ENCODE measurements around the gene H6PD. TPM values are rescaled to one million over a fixed set of nuclear protein-coding genes. Genes with fewer than 3 reads are reported as not detected.

The H6PD gene
- total RNA-seq, 1 donor from 2014 or later, result 37.0 TPM

DNA sequence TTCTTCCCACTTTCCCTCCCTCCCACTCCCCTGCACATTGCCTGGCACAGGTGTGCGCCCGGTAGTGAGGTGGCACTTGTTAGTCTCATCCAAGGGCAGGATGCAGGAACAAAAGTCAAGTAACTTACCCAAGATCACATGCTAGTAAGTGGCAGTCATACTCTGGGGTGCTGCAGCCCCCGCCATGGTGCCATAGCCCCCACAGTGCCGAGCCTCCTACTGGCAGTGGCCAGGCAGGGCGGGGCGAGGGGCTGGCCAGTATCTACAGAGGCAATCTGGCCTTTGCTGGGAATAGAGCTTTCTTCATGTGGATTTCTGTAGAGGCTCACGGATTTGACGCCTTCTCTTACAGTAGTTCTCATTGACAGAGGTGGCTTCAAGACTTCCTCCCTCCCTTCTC lies 26.9 kb downstream of the H6PD start:
- H3K9me3 Mint-ChIP-seq (ENCODE audit: low read depth), result no peaks in the 10 kb centered on the region
- TF ChIP-seq, protein P1, sequence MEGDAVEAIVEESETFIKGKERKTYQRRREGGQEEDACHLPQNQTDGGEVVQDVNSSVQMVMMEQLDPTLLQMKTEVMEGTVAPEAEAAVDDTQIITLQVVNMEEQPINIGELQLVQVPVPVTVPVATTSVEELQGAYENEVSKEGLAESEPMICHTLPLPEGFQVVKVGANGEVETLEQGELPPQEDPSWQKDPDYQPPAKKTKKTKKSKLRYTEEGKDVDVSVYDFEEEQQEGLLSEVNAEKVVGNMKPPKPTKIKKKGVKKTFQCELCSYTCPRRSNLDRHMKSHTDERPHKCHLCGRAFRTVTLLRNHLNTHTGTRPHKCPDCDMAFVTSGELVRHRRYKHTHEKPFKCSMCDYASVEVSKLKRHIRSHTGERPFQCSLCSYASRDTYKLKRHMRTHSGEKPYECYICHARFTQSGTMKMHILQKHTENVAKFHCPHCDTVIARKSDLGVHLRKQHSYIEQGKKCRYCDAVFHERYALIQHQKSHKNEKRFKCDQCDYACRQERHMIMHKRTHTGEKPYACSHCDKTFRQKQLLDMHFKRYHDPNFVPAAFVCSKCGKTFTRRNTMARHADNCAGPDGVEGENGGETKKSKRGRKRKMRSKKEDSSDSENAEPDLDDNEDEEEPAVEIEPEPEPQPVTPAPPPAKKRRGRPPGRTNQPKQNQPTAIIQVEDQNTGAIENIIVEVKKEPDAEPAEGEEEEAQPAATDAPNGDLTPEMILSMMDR (IDR thresholded peaks at IDR 0.05), result no peak
- H3K4me3 Mint-ChIP-seq (ENCODE audit: unreplicated experiment), result no peak overlapping the region
- no peak for DNase-seq (ENCODE audit: low spot score)
- H3K36me3 Mint-ChIP-seq (ENCODE audit: low read depth), result peaks cover 11% of the 10 kb centered on the region
- H3K27ac Mint-ChIP-seq (ENCODE audit: unreplicated experiment), result no peak overlapping the region
- no peaks in the 10 kb centered on the region for H3K27me3 Mint-ChIP-seq (ENCODE audit: low read depth)
- H3K4me1 Mint-ChIP-seq (ENCODE audit: low read depth), result peaks cover 3% of the 10 kb centered on the region

DNA sequence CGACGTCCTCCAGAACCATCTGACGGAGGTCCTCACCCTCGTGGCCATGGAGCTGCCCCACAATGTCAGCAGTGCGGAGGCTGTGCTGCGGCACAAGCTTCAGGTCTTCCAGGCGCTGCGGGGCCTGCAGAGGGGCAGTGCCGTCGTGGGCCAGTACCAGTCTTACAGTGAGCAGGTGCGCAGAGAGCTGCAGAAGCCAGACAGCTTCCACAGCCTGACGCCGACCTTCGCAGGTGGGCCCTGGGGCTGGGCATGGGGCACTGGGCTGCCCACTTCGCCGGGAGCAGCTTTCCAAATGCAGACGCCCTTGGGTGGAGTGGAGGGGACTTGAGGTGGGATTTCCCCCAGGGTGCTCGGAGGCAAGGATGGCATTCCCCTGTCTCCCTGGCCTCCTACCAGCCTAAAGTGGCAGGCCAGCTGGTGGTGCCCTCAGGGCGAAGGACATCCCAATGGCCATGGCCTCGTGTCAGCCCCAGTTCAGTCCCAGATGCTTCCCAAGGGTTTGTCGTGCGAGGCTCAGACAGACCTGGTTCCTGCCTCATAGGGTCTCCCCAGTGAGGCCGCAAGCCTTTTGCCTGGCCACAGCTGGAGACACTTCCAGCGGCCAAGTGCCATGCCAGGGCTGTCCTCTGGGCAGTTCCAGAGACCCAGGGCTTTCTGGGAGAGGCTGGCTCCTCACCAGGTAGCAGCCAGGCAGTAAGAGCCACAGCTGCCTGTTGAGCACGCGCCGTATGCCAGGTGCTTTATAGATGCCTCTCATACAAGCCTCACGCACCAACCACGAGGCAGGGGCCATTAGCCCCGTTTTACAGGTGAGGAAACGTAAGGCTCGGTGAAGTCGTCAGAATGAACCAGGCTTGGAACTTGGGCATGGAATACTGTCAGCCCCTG lies 27.8 kb downstream of the H6PD start:
- H3K4me1 Mint-ChIP-seq (ENCODE audit: low read depth), result peaks cover 10% of the 10 kb centered on the region
- no peak overlapping the region for H3K4me3 Mint-ChIP-seq (ENCODE audit: unreplicated experiment)
- no peak for DNase-seq (ENCODE audit: low spot score)
- no peak overlapping the region for H3K27ac Mint-ChIP-seq (ENCODE audit: unreplicated experiment)
- H3K36me3 Mint-ChIP-seq (ENCODE audit: low read depth), result peaks cover 11% of the 10 kb centered on the region
- TF ChIP-seq, protein P1 (IDR thresholded peaks at IDR 0.05), result no peak
- no peaks in the 10 kb centered on the region for H3K9me3 Mint-ChIP-seq (ENCODE audit: low read depth)
- H3K27me3 Mint-ChIP-seq (ENCODE audit: low read depth), result no peaks in the 10 kb centered on the region

DNA sequence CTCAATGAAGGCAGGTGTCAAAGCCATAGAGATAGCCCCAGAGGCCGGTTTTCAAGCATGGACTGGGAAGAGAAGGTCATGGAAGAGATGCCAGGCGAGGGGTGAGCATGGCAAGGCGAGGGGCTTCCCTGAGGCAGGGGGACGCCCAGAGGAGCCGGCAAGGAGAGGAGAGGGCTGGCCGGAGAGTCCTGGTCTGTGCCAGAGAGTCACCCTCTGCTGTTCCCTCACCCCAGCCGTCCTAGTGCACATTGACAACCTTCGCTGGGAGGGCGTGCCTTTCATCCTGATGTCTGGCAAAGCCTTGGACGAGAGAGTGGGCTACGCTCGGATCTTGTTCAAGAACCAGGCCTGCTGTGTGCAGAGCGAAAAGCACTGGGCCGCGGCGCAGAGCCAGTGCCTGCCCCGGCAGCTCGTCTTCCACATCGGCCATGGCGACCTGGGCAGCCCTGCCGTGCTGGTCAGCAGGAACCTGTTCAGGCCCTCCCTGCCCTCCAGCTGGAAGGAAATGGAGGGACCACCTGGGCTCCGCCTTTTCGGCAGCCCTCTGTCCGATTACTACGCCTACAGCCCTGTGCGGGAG lies 28.8 kb downstream of the H6PD start:
- H3K4me1 Mint-ChIP-seq (ENCODE audit: low read depth), result peaks cover 12% of the 10 kb centered on the region
- TF ChIP-seq, protein P1 (IDR thresholded peaks at IDR 0.05), result no peak

DNA sequence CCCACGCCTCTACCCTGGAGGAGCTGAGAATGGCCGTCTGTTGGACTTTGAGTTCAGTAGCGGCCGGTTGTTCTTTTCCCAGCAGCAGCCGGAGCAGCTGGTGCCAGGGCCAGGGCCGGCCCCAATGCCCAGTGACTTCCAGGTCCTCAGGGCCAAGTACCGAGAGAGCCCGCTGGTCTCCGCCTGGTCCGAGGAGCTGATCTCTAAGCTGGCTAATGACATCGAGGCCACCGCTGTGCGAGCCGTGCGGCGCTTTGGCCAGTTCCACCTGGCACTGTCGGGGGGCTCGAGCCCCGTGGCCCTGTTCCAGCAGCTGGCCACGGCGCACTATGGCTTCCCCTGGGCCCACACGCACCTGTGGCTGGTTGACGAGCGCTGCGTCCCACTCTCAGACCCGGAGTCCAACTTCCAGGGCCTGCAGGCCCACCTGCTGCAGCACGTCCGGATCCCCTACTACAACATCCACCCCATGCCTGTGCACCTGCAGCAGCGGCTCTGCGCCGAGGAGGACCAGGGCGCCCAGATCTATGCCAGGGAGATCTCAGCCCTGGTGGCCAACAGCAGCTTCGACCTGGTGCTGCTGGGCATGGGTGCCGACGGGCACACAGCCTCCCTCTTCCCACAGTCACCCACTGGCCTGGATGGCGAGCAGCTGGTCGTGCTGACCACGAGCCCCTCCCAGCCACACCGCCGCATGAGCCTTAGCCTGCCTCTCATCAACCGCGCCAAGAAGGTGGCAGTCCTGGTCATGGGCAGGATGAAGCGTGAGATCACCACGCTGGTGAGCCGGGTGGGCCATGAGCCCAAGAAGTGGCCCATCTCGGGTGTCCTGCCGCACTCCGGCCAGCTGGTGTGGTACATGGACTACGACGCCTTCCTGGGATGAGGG lies 29.7 kb downstream of the H6PD start:
- Mint-ChIP-seq H3K4me3 (ENCODE audit: unreplicated experiment) (no peak overlapping the region), H3K36me3 (ENCODE audit: low read depth) (peaks cover 11% of the 10 kb centered on the region), H3K27me3 (ENCODE audit: low read depth) (no peaks in the 10 kb centered on the region), H3K4me1 (ENCODE audit: low read depth) (peaks cover 19% of the 10 kb centered on the region), H3K27ac (ENCODE audit: unreplicated experiment) (no peak overlapping the region), H3K9me3 (ENCODE audit: low read depth) (no peaks in the 10 kb centered on the region)
- TF ChIP-seq, protein P1 (IDR thresholded peaks at IDR 0.05), result no peak
- no peak for DNase-seq (ENCODE audit: low spot score)

More for the DNA sequence above, 28.8 kb downstream of the H6PD start:
- Mint-ChIP-seq H3K27me3 (ENCODE audit: low read depth) (no peaks in the 10 kb centered on the region), H3K4me3 (ENCODE audit: unreplicated experiment) (no peak overlapping the region), H3K36me3 (ENCODE audit: low read depth) (peaks cover 11% of the 10 kb centered on the region), H3K9me3 (ENCODE audit: low read depth) (no peaks in the 10 kb centered on the region), H3K27ac (ENCODE audit: unreplicated experiment) (no peak overlapping the region)
- DNase-seq (ENCODE audit: low spot score), result no peak

DNA sequence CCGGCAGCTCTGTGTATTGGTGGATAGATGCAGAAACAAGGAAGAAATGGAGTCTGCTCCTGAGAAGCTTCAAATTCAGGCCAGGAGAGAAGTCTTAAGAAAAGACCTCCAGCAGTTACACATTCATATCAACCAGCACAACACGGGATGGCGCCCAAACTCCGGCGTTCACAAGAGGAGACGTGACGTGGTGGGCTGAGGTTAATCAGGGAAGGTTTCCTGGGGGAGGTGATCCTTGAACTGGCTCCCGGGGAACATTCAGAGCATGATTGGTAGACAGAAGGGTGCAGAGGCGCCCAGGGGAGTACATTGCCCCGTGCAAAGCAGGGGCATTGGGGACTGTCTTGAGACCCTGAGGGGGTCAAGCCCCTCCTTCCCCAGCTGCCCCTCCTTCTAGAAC lies 30.5 kb downstream of the H6PD start:
- no peak for DNase-seq (ENCODE audit: low spot score)
- Mint-ChIP-seq H3K36me3 (ENCODE audit: low read depth) (peaks cover 11% of the 10 kb centered on the region), H3K27ac (ENCODE audit: unreplicated experiment) (no peak overlapping the region), H3K4me3 (ENCODE audit: unreplicated experiment) (no peak overlapping the region), H3K9me3 (ENCODE audit: low read depth) (no peaks in the 10 kb centered on the region), H3K27me3 (ENCODE audit: low read depth) (no peaks in the 10 kb centered on the region), H3K4me1 (ENCODE audit: low read depth) (peaks cover 27% of the 10 kb centered on the region)
- TF ChIP-seq, protein P1 (IDR thresholded peaks at IDR 0.05), result no peak

Measured in chondrocyte (in vitro differentiated cells).